NCI-H2171 treated with DMSO at 0.1 percent for 48 hours (cell line): ENCODE data around the gene UPB1.

Experiments used
- DNase-seq: peaks from one replicate; lab custom pipeline; 2025; lab: John Stamatoyannopoulos, UW

The UPB1 gene

GRCh38 chr22:24566899-24567511 lies 71.9 kb downstream of the UPB1 start:
- no peak for DNase-seq

- DNase-seq, result no peak
Measured at GRCh38 chr22:24567668-24568067, 72.5 kb downstream of the UPB1 start.

GRCh38 chr22:24571266-24571665 lies 76.1 kb downstream of the UPB1 start:
- DNase-seq, result no peak

GRCh38 chr22:24576778-24577177 lies 81.6 kb downstream of the UPB1 start:
- DNase-seq, result no peak
